WI38 (cell line): ENCODE data around the gene CCDC92.
A peak's percentile ranks its signal among the peaks of the same experiment; 100 is the strongest.

ENCODE experiments used
- H3K4me3 ChIP-seq: 2 replicates; pipeline ENCODE4 v1.5.1; 2011; ENCODE audit warnings: low read depth, mild to moderate bottlenecking, control low read depth, low read length
- TF ChIP-seq, protein P1 (sequence below): IDR thresholded peaks from 2 replicates; pipeline ENCODE4 v1.5.1; 2012; ENCODE audit warnings: low read depth, mild to moderate bottlenecking, control low read depth, low read length

The CCDC92 gene

DNA sequence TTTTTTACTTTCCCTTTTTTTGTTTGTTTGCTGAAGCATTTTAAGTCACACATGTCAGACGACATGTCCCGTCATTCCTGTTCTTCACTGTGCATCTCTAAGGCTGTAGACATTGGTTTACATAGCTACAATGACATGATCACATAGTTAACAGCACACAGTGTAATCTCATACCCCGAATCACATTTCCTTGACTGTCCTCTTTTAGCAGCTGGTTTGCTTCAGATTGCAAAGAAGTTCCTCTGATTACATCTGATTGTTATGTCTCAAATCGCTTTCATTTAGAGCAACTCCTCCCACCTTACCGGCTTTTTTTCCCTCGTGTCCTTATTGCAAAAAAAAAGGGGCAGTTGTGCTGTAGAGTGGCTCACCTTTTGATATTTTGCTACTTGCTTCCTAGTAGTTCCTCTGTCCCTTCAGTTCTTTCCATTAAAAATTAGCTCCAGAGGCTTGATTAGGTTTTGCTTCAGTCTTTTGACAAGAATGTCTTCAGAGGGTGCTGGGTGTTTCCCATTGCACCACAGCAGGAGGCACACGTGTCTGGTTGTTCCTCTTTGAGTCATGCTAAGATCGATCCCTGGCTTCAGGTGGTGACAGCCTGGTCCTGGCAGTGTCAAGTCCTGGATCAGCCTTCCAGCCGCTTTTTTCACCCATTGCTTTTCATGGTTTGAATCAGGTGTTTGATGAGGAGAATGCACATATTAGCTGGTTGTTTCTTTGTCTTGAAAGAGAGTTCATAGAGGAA lies 35.4 kb upstream of the CCDC92 start:
- TF ChIP-seq, protein P1, sequence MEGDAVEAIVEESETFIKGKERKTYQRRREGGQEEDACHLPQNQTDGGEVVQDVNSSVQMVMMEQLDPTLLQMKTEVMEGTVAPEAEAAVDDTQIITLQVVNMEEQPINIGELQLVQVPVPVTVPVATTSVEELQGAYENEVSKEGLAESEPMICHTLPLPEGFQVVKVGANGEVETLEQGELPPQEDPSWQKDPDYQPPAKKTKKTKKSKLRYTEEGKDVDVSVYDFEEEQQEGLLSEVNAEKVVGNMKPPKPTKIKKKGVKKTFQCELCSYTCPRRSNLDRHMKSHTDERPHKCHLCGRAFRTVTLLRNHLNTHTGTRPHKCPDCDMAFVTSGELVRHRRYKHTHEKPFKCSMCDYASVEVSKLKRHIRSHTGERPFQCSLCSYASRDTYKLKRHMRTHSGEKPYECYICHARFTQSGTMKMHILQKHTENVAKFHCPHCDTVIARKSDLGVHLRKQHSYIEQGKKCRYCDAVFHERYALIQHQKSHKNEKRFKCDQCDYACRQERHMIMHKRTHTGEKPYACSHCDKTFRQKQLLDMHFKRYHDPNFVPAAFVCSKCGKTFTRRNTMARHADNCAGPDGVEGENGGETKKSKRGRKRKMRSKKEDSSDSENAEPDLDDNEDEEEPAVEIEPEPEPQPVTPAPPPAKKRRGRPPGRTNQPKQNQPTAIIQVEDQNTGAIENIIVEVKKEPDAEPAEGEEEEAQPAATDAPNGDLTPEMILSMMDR, result no peak
- H3K4me3 ChIP-seq, result peak overlapping the region; percentile 12; the same call in 1 of the 2 replicates

DNA sequence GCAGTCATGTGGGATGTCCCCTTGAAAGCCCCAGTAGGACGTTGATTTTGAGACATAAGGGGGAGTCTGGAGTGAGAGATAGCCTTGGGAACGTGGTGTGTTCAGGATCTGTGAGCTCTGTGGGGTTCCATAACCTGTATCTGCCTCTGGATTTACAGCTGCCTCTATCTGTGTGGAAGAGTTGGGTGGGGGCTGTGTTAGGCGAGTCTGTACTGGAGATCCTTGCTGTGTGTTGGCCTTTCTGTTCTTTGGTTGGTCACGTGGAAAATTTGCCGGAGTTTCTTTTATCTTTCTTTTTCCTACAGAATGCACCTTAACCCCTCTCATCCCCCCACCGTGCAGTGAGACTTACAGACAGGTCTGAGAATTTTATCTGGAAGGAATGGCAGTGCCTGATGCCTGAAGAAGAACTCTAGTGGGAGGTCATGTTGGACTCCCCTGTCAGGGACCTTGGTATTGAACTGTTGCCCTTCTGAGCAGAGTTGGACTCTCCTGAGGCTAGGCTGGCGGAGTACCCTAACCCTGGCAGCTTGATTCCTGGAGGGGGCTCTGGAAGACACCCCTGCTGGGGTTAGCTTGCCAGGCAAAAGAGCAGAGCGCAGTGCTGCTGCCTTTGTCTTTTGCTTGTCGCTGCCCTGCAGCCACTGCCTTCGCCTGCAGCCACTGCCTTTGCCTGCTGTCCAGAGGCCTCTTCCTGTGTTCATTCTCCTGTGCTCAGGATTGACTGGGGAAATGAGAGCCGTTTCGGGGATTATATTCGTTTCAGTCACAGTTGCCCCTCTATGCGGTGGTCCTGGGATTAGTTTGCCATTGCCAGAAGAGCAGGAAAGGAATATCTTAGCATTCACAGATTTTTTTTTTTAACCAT lies 34.4 kb upstream of the CCDC92 start:
- TF ChIP-seq, protein P1, result no peak
- no peak overlapping the region for H3K4me3 ChIP-seq

DNA sequence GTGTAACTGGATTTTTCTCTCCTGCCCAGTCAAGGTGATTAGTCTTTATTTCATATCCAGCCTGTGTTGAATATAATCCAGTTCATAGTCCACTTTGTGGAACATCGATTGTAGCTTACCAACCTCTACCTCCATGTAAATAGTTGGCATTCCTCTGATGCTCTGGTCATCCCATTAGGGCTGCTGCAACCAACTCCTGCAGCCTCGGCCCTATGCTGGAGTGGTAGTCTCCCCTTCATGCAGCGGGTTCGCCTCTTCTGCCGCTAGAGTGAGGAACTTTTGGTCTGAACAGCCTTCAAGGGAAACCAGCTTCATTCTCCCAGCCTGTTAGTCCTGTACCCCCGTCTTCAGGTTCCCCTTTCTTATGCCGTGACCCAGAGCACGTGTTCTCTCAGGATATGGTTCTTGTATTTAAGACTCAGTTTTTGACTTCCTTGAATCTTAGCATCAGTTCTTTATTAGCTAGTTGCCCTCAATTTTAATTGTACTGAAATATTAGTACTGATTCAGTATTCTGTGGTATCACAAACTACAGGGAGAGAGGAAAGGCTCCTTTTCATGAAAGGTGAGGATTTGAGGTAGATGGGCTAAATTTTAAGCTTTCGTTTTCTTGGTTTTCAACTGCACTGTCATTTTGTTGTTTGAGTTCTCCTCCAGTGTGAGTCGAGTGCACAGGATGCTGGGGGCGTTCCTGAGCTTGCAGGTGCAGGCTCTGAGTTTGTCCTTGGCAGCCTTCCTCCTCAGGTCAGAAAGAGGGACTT lies 33.6 kb upstream of the CCDC92 start:
- no peak overlapping the region for H3K4me3 ChIP-seq
- TF ChIP-seq, protein P1, result no peak

DNA sequence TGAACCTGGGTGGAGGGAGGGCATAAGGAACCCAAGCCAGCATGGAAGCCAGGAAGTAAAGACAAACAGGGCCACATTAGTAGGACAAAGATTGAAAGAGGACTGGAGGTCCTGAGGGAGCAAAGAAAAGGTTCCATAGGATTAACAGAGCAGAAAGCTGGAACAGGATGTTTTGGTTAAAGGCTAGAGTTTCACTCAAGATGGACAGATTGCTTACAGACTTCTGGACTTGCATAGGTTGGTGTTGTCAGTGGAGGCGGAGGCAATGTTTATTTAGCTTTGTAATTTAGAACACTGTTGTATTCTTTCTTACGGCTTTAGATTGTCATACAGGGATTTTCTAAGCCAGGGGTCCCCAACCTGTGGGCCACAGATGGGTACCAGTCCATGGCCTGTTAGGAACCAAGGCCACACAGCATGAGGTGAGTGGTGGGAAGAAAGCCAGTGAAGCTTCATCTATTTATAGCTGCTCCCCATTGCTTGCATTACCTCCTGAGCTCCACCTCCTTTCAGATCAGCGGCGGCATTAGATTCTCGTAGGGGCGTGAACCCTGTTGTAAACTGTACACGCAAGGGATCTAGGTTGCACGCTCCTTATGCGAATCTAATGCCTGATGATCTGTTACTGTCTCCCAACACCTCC lies 31.7 kb upstream of the CCDC92 start:
- TF ChIP-seq, protein P1, result no peak

DNA sequence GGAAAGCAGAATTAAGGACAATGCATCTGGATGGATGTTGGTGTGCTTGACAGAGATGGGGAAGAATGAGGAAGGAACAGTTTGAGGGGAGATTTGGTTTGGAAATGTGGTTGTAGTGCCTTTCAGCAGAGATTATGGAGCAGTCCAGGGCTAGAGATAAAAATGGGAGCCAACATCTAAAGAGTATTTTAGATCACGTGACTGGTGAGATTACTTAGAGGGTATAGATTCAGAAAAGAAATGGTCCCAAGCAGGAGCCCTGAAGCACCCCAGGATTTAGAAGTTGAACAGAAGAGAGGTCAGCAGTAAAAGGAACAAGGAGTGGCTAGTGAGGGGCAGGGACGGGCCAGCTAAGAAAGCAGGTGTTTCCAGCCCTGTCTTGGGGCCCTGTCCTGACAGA lies 30.0 kb upstream of the CCDC92 start:
- TF ChIP-seq, protein P1, result no peak

More for the DNA sequence above, 31.7 kb upstream of the CCDC92 start:
- no peak overlapping the region for H3K4me3 ChIP-seq

DNA sequence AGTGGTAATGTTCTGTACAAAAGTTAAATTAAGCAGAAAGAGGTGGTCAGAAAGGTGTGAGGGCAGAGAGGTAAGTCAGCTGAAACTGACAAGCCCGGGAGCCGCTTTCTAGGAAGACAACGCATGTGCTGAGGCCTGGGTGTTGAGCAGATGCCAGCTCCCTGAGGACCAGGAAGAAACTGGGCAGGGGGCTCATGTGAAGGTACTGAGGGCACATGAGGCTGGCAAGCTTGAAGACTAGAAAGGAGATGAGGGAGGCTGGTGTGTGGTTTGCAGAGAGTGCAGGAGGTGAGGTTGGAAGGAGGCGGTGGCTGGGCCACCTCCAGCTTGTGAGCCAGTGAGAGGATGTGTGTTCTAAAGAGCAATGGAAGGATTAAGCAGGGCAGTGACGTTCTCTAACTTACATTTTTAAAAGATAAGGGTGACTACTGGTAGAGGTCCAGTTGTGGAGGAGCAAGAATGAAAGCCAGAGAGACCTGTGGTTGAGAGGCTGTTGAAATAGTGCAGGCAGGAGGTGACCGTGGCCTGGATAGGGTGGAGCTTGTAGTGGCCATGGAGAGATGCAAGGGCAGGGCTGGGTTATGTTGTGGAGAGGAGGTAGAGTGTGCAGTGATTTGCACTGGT lies 29.5 kb upstream of the CCDC92 start:
- no peak overlapping the region for H3K4me3 ChIP-seq
- TF ChIP-seq, protein P1, result no peak

More for the DNA sequence above, 30.0 kb upstream of the CCDC92 start:
- no peak overlapping the region for H3K4me3 ChIP-seq
